OCI-LY7 (cell line): ENCODE data around the gene ANKMY1. TPM values are rescaled to one million over a fixed set of nuclear protein-coding genes. Genes with fewer than 3 reads are reported as not detected.

Experiments used
- BruUV-seq: library from RNA; stranded (reverse); fragments of 400-500 nt; replicated peaks from 2 replicates; lab custom pipeline; 2021; lab: Mats Ljungman, UMichigan
- CTCF ChIA-PET: fragments of 300-600 bp; sonication (Branson Sonifier 250); formaldehyde crosslinking; loops from one replicate; lab custom pipeline; 2022; ENCODE audit warnings: antibody characterized with exemption; ENCODE audit not compliant: unreplicated experiment; lab: Charles Lee
- POLR2A ChIA-PET: fragments of 300-600 bp; sonication (Branson Sonifier 250); formaldehyde crosslinking; loops from one replicate; lab custom pipeline; 2022; ENCODE audit warnings: antibody characterized with exemption; lab: Charles Lee
- DNase-seq: peaks from one replicate; pipeline ENCODE4 v3.0.0-alpha.2; 2015; ENCODE audit warnings: low spot score
- H2AFZ ChIP-seq: fragments of 200-600 bp; sonication (generic), shearing (Covaris generic); 2 replicates; pipeline ENCODE4 v1.6.1; 2014; ENCODE audit warnings: mild to moderate bottlenecking, antibody characterized with exemption, low read length, moderate library complexity
- H3K27ac ChIP-seq: fragments of 200-600 bp; sonication (generic); 2 replicates; pipeline ENCODE4 v1.5.1; 2014; ENCODE audit warnings: mixed run types, low read depth, mild to moderate bottlenecking, moderate library complexity, low read length, inconsistent platforms; ENCODE audit not compliant: poor library complexity, severe bottlenecking
- H3K36me3 ChIP-seq: fragments of 200-600 bp; sonication (generic); 2 replicates; pipeline ENCODE4 v1.6.1; 2014; ENCODE audit warnings: mild to moderate bottlenecking, antibody characterized with exemption, low read length, moderate library complexity, mixed read lengths; ENCODE audit not compliant: insufficient read depth
- H3K4me1 ChIP-seq: fragments of 200-600 bp; sonication (generic); 2 replicates; pipeline ENCODE4 v1.5.1; 2014; ENCODE audit warnings: mild to moderate bottlenecking, low read length; ENCODE audit not compliant: insufficient read depth, poor library complexity, severe bottlenecking
- H3K4me2 ChIP-seq: fragments of 200-600 bp; sonication (generic); 2 replicates; pipeline ENCODE4 v1.6.1; 2014; ENCODE audit warnings: mild to moderate bottlenecking, low read length
- H3K4me3 ChIP-seq: fragments of 200-600 bp; sonication (generic); 2 replicates; pipeline ENCODE4 v1.5.1; 2014; ENCODE audit warnings: mild to moderate bottlenecking, low read depth, low read length; ENCODE audit not compliant: poor library complexity, severe bottlenecking
- H3K79me2 ChIP-seq: fragments of 200-600 bp; sonication (generic); 2 replicates; pipeline ENCODE4 v1.6.1; 2016; ENCODE audit warnings: low read depth, mild to moderate bottlenecking, low read length, moderate library complexity, mixed read lengths; ENCODE audit not compliant: insufficient read depth
- H3K9me2 ChIP-seq: fragments of 200-600 bp; sonication (generic); 2 replicates; pipeline ENCODE4 v1.6.1; 2016; ENCODE audit warnings: mild to moderate bottlenecking, low read length, mixed read lengths; ENCODE audit not compliant: insufficient read depth
- H3K9me3 ChIP-seq: fragments of 200-600 bp; sonication (generic); 2 replicates; pipeline ENCODE4 v1.6.1; 2014; ENCODE audit warnings: mild to moderate bottlenecking, mixed run types, low read length, mixed read lengths
- H4K20me1 ChIP-seq: fragments of 200-600 bp; sonication (generic); 2 replicates; pipeline ENCODE4 v1.6.1; 2014; ENCODE audit warnings: mild to moderate bottlenecking, antibody characterized with exemption, low read length, moderate library complexity, mixed read lengths; ENCODE audit not compliant: insufficient read depth
- CTCF ChIP-seq: fragments of 200-600 bp; sonication (generic); conservative IDR thresholded peaks from 2 replicates; pipeline ENCODE4 v1.5.1; 2014; ENCODE audit warnings: mild to moderate bottlenecking, antibody characterized with exemption, low read length, moderate library complexity, mixed read lengths
- EZH2phosphoT487 ChIP-seq: fragments of 200-600 bp; sonication (generic); IDR thresholded peaks from 2 replicates; pipeline ENCODE4 v1.6.1; 2018; ENCODE audit warnings: low read depth, borderline replicate concordance, mild to moderate bottlenecking, mixed run types, antibody characterized with exemption, low read length, moderate library complexity, mixed read lengths
- intact Hi-C: fragments of 100-400 bp; cut with micrococcal nuclease; formaldehyde crosslinking; loops from one replicate; pipeline ENCODE4 v1.10.0; 2022; ENCODE audit not compliant: unreplicated experiment
- total RNA-seq, 2 experiments: library from RNA; depleted of rRNA in 1 of 2; stranded (reverse); fragments of >200 nt in 1 of 2; shearing (Covaris generic) in 1 of 2; gene quantifications; 2 replicates each; pipeline ENCODE4 v1.2.3, GENCODE V29; 2014 to 2022

The ANKMY1 gene
- total RNA-seq, 2 experiments from 2014 or later: 30.6 to 65.9 TPM

GRCh38 chr2:240479111-240479501 is 78.7 kb downstream of the ANKMY1 start:
- H3K79me2 ChIP-seq: no peaks in the 10 kb centered on the region
- no peak overlapping the region for H3K4me3 ChIP-seq
- no peaks in the 10 kb centered on the region for H4K20me1 ChIP-seq
- no peak for DNase-seq
- no peak overlapping the region for H3K27ac ChIP-seq
- no peaks in the 10 kb centered on the region for H3K4me1 ChIP-seq
- no TSS peak for BruUV-seq
- H3K9me3 ChIP-seq: peaks cover 8% of the 10 kb centered on the region; the same call in 1 of the 2 replicates
- POLR2A ChIA-PET: no interaction called here
- peaks cover 3% of the 10 kb centered on the region; the same call in 1 of the 2 replicates for H3K36me3 ChIP-seq
- intact Hi-C loops: no loop called here
- no peak overlapping the region for H2AFZ ChIP-seq
- no peak for TF ChIP-seq CTCF
- TF ChIP-seq EZH2phosphoT487: no peak
- H3K4me2 ChIP-seq: no peak overlapping the region
- CTCF ChIA-PET: no interaction called here
- no peaks in the 10 kb centered on the region for H3K9me2 ChIP-seq

- Histone ChIP-seq H3K36me3 (peaks cover 3% of the 10 kb centered on the region; the same call in 1 of the 2 replicates), H3K4me3 (no peak overlapping the region), H4K20me1 (no peaks in the 10 kb centered on the region), H3K9me3 (peaks cover 8% of the 10 kb centered on the region; the same call in 1 of the 2 replicates), H2AFZ (no peak overlapping the region), H3K9me2 (no peaks in the 10 kb centered on the region), H3K4me2 (no peak overlapping the region), H3K4me1 (no peaks in the 10 kb centered on the region), H3K27ac (no peak overlapping the region), H3K79me2 (no peaks in the 10 kb centered on the region)
- BruUV-seq: no TSS peak
- TF ChIP-seq EZH2phosphoT487: no peak
- no peak for TF ChIP-seq CTCF
- no peak for DNase-seq
- POLR2A ChIA-PET: no interaction called here
- CTCF ChIA-PET: no interaction called here
- intact Hi-C loops: no loop called here
These were observed 79.3 kb downstream of the ANKMY1 start for GRCh38 chr2:240478346-240479110.

- BruUV-seq: no TSS peak
- H3K79me2 ChIP-seq: no peaks in the 10 kb centered on the region
- no peaks in the 10 kb centered on the region for H3K9me2 ChIP-seq
- intact Hi-C loops: no loop called here
- no peak overlapping the region for H2AFZ ChIP-seq
- H4K20me1 ChIP-seq: no peaks in the 10 kb centered on the region
- H3K4me2 ChIP-seq: no peak overlapping the region
- CTCF ChIA-PET: no interaction called here
- TF ChIP-seq CTCF: no peak
- TF ChIP-seq EZH2phosphoT487: no peak
- no peak overlapping the region for H3K4me3 ChIP-seq
- H3K36me3 ChIP-seq: peaks cover 3% of the 10 kb centered on the region; the same call in 1 of the 2 replicates
- DNase-seq: no peak
- peaks cover 8% of the 10 kb centered on the region; the same call in 1 of the 2 replicates for H3K9me3 ChIP-seq
- H3K4me1 ChIP-seq: no peaks in the 10 kb centered on the region
- no peak overlapping the region for H3K27ac ChIP-seq
- POLR2A ChIA-PET: no interaction called here
These were observed 79.9 kb downstream of the ANKMY1 start for GRCh38 chr2:240477916-240478315.
